Measurements from ENCODE around the gene PHF2.

PHF2 gene

GRCh38 chr9:93713716-93714115 is 137.3 kb downstream of the PHF2 start:
- no peak for DNase-seq

GRCh38 chr9:93721417-93721965 is 145.1 kb downstream of the PHF2 start:
- DNase-seq, result no peak

GRCh38 chr9:93724852-93725251 is 148.5 kb downstream of the PHF2 start:
- DNase-seq, result no peak

GRCh38 chr9:93725382-93725781 is 149.0 kb downstream of the PHF2 start:
- no peak for DNase-seq

DNA sequence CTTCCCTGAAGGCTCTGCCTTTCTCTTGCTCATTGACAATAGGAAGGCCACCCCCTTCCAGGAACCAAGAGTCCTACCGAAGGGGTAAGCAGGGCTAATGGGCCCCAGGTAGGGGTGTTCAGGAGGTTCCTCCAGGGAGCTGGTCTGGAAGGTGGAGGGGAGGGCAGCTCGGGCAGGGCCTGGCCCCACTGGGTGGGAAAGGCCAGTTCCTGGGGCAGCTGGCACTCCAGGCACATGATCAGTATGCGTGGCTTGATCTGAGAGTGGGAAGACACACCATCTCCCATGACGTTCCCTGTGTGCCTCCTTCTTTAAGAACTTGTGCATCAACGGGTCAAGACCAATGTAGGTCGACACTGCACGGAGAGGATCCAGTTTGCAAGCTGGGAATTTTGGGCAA is 149.8 kb downstream of the PHF2 start:
- DNase-seq, result no peak

All from fibroblast of skin of right quadriceps (primary cell).